HUDEP-2 (cell line): ENCODE results near the gene MANEAL.

ENCODE experiments used
- DNase-seq, 76 experiments: peaks; one replicate each; lab custom pipeline; 2025; ENCODE audit not compliant: unreplicated experiment in 76 of 76; lab: John Stamatoyannopoulos, UW

MANEAL gene

GRCh38 chr1:37822906-37823815 is 29.5 kb downstream of the MANEAL start:
- no peak for DNase-seq

GRCh38 chr1:37824001-37824400 is 30.4 kb downstream of the MANEAL start:
- DNase-seq, result no peak

DNA sequence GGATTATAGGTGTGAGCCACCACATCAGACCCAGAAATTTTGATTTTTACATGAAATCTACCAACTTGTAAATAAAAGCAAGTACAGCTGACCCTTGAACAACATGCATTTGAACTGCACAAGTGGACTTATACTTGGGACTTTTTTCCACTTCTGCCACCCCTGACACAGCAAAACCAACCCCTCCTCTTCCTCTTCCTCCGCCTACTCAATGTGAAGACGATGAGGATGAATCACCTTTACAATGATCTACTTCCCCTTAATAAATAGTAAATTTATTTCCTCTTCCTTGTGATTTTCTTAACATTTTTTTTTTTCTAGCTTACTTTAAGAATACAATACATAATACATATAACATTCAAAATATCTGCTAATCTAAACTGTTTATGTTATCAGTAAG is 31.9 kb downstream of the MANEAL start:
- peak in 1 of 76 experiments; percentile 9 for DNase-seq

GRCh38 chr1:37828410-37829074 is 34.9 kb downstream of the MANEAL start:
- DNase-seq, result no peak

DNA sequence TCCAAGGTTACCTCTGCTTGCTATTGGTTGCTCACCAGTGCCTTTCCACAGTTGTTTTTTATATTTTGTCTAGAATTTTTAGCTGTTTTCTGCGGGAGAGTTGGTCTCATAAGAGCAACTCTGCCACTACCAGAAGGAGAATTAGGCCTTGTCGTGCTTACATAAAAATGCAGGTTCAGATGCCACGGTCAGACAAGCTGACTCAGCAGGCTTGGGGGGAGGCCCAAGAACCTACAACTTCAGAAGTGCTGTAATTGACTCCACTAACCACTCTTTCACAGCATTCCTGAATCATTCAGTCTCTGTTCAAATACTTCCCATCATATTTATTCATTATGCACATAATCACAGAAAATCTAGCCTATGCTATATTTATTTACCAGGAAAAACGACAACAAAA is 37.5 kb downstream of the MANEAL start:
- no peak for DNase-seq

- no peak for DNase-seq
These were observed 38.2 kb downstream of the MANEAL start for GRCh38 chr1:37831809-37832208.

DNA sequence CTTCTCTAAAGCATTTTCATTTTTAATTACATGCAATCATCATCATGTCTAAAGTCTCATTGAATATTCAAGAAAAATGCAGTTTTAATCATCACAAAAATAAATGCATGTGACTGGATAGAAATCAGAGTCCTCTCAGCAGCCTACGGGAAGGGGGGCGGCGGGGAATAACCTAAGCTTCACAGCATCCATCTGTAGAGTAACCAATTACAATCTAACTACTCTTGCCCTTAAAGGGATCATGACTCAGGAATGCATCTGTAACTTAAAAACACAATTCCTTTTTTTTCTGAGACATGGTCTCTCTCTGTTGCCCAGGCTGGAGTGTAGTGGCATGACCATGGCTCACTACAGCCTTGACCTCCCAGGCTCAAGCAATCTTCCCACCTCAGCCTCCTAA is 43.1 kb downstream of the MANEAL start:
- no peak for DNase-seq

GRCh38 chr1:37839676-37840075 is 46.0 kb downstream of the MANEAL start:
- DNase-seq, result no peak

- DNase-seq, result no peak
These were observed 47.1 kb downstream of the MANEAL start for GRCh38 chr1:37840711-37841110.

- DNase-seq, result no peak
These were observed 48.0 kb downstream of the MANEAL start for GRCh38 chr1:37841652-37842051.

GRCh38 chr1:37844536-37844935 is 50.9 kb downstream of the MANEAL start:
- DNase-seq, result no peak

DNA sequence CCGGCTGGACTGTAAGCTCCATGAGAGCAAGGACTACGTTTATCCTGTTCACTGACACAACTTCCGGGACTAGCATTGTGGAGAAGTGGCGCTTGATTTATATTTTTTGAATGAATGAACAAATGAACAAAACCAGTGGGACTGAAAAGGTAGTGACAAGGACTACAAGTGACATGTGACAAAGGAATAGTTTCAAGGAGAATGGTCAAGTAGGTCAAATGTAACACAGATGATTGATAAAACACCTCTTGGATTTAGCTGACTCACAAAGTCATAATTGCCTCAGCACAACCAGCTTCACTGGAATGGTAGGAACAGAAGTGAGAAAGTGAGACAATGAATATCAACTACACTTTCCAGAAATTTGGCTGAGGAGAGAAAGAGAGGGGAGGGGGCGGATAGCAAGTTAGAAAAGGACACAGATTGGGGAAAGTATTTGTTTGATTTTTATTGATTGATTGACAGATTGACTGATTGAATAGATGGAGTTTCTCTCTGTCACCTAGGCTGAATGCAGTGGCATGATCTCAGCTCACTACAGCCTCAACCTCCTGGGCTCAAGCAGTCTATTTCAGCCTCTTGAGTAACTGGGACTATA is 51.5 kb downstream of the MANEAL start:
- DNase-seq, result no peak

DNA sequence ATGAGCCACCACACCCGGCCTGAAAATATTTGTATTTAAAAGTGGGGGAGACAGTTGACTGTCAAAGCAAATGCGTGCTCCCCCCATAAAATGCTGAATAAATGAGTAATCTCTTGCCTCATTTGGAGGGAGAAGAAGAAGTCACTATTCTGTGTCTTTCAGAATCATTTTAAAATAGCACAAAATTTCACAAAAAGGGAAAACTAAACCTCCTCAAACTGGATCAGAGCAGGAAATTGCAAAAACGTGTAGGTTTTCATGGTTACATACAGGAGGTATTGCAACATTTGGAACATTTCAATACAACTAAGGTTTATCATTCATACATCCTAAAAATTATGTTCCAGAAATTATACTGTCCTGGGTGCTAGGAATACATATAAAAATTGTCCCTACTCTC is 52.1 kb downstream of the MANEAL start:
- DNase-seq, result no peak

GRCh38 chr1:37846647-37847339 is 53.1 kb downstream of the MANEAL start:
- DNase-seq, result no peak

DNA sequence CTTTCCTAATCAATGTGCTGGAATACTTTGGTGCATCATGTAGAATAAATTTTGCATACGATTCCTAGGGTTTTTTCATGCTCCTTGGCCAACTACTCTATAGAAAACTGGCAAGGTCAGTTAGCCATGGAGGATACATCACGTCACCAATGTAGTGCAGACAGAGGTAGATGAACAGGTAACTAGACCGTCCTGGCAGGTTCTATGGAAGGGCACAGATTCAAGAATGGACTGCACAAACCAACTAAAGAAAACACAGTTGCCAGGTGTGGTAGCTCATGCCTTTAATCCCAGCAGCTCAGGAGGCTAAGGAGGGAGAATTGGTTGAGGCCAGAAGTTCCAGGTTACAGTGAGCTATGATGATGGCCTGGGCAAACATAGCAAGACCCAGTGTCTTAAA is 55.8 kb downstream of the MANEAL start:
- no peak for DNase-seq

DNA sequence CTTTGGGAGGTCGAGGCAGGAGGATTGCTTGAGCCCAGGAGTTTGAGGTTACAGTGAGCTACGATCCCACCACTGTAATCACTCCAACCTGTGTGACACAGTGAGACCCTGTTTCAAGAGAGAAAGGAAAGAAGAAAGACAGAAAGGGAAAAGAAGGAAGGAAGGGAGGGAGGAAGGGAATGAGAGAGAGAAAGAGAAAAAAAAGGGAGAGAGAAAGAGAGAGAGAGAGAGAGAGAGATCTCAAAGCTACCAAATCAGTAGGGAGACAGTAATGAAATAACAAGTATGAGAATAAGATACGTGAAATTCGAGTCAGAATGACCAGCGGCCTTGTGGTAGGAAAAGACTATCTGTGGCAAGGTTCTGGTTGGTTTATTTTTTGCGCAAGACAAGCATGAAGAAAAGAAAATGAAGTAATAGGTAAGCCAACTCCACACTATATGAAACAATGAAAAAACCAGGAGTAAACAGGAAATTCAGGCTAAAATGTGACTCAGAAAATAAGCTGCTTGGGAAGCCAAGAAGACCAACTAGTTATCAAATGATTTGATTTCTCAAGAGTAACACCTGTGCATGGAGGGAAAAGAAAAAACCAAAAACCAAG is 56.8 kb downstream of the MANEAL start:
- no peak for DNase-seq
